GM21390 (cell line): ENCODE measurements around the gene SETD5.
"Not testable (repeated sequence)": the region's sequence is repeated elsewhere in the genome, so short reads cannot be mapped to it uniquely, and the experiment has no call there.

Experiments used
- ATAC-seq: cut with Tn5 transposase; IDR thresholded peaks from one replicate; pipeline ENCODE4 v1.9.1; 2021; ENCODE audit not compliant: unreplicated experiment

SETD5 gene

GRCh38 chr3:9448643-9449042, 51.2 kb downstream of the SETD5 start:
- no peak for ATAC-seq

GRCh38 chr3:9450126-9450525, 52.7 kb downstream of the SETD5 start:
- ATAC-seq = no peak

- ATAC-seq = no peak
Measured at GRCh38 chr3:9450991-9451390, 53.6 kb downstream of the SETD5 start.

- ATAC-seq = no peak
Measured at GRCh38 chr3:9452417-9452816, 55.0 kb downstream of the SETD5 start.

- ATAC-seq = no peak
Measured at GRCh38 chr3:9455596-9456131, 58.2 kb downstream of the SETD5 start.

GRCh38 chr3:9467451-9467850, 70.0 kb downstream of the SETD5 start:
- ATAC-seq = no peak

GRCh38 chr3:9468460-9468859, 71.0 kb downstream of the SETD5 start:
- ATAC-seq = no peak

GRCh38 chr3:9469986-9470385, 72.6 kb downstream of the SETD5 start:
- no peak for ATAC-seq

GRCh38 chr3:9473496-9474065, 76.2 kb downstream of the SETD5 start:
- ATAC-seq = no peak

- ATAC-seq = no peak
Measured at GRCh38 chr3:9474482-9474881, 77.1 kb downstream of the SETD5 start.

GRCh38 chr3:9476935-9477334, 79.5 kb downstream of the SETD5 start:
- ATAC-seq = no peak

GRCh38 chr3:9480265-9480664, 82.8 kb downstream of the SETD5 start:
- ATAC-seq = no peak

GRCh38 chr3:9485248-9485647, 87.8 kb downstream of the SETD5 start:
- no peak for ATAC-seq

GRCh38 chr3:9491506-9491905, 94.1 kb downstream of the SETD5 start:
- ATAC-seq = no peak

GRCh38 chr3:9494036-9494435, 96.6 kb downstream of the SETD5 start:
- not testable (repeated sequence) for ATAC-seq

- ATAC-seq = no peak
Measured at GRCh38 chr3:9496893-9497292, 99.5 kb downstream of the SETD5 start.

- no peak for ATAC-seq
Measured at GRCh38 chr3:9497821-9498565, 100.6 kb downstream of the SETD5 start.

GRCh38 chr3:9498781-9499180, 101.4 kb downstream of the SETD5 start:
- no peak for ATAC-seq

- ATAC-seq = no peak
Measured at GRCh38 chr3:9499455-9500107, 102.2 kb downstream of the SETD5 start.

- ATAC-seq = peak; percentile 62
Measured at GRCh38 chr3:9500108-9501050, 103.0 kb downstream of the SETD5 start.

- no peak for ATAC-seq
Measured at GRCh38 chr3:9501226-9501625, 103.8 kb downstream of the SETD5 start.
